ENCODE results near the gene RAD51B. TPM values are rescaled to one million over a fixed set of nuclear protein-coding genes. Genes with fewer than 3 reads are reported as not detected.
A peak's percentile ranks its signal among the peaks of the same experiment; 100 is the strongest.

Gene RAD51B
- total and polyA plus RNA-seq, 8 donors: 10.8 to 18.3 (median 14.1) TPM

- Histone ChIP-seq H3K4me3 (no peak overlapping the region), H3K4me1 (peaks cover 0 to 4% of the 10 kb centered on the region in 2 donors), H3K27me3 (no peaks in the 10 kb centered on the region), H3K27ac (no peak overlapping the region), H3K9me3 (no peaks in the 10 kb centered on the region), H3K36me3 (no peaks in the 10 kb centered on the region)
- TF ChIP-seq CTCF (IDR thresholded peaks at IDR 0.05): no peak
- intact Hi-C loops (cut with DNase I): no loop called here
- DNase-seq (no peak), ATAC-seq (no peak)
Observed at GRCh38 chr14:68158640-68159039, 339.1 kb downstream of the RAD51B start.

- no peak for TF ChIP-seq CTCF (IDR thresholded peaks at IDR 0.05)
- Histone ChIP-seq H3K27ac (no peak overlapping the region), H3K4me3 (no peak overlapping the region), H3K4me1 (peaks cover 5 to 7% of the 10 kb centered on the region in 2 donors), H3K36me3 (no peaks in the 10 kb centered on the region), H3K27me3 (no peaks in the 10 kb centered on the region), H3K9me3 (no peaks in the 10 kb centered on the region)
- DNase-seq (no peak), ATAC-seq (no peak)
- intact Hi-C loops (cut with DNase I): no loop called here
Observed at GRCh38 chr14:68159701-68160633, 340.4 kb downstream of the RAD51B start.

- no peak overlapping the region for H3K4me3 ChIP-seq
- ATAC-seq (no peak), DNase-seq (no peak)
- intact Hi-C loops (cut with DNase I): no loop called here
- no peak for TF ChIP-seq CTCF (IDR thresholded peaks at IDR 0.05)
- H3K27me3 ChIP-seq: no peaks in the 10 kb centered on the region
- no peak overlapping the region for H3K27ac ChIP-seq
- H3K4me1 ChIP-seq: peaks cover 9 to 11% of the 10 kb centered on the region in 2 donors
- no peaks in the 10 kb centered on the region for H3K9me3 ChIP-seq
- no peaks in the 10 kb centered on the region for H3K36me3 ChIP-seq
Observed at GRCh38 chr14:68160779-68161546, 341.4 kb downstream of the RAD51B start.

- Histone ChIP-seq H3K4me3 (no peak overlapping the region), H3K9me3 (no peaks in the 10 kb centered on the region), H3K27ac (no peak overlapping the region), H3K36me3 (no peaks in the 10 kb centered on the region), H3K27me3 (no peaks in the 10 kb centered on the region), H3K4me1 (peaks cover 9 to 11% of the 10 kb centered on the region in 2 donors)
- no peak for ATAC-seq
- no peak for TF ChIP-seq CTCF (IDR thresholded peaks at IDR 0.05)
- DNase-seq: no peak
- intact Hi-C loops (cut with DNase I): no loop called here
Observed at GRCh38 chr14:68162887-68163286, 343.3 kb downstream of the RAD51B start.

- ATAC-seq: peak; percentile 71
Observed at GRCh38 chr14:68164711-68165113, 345.1 kb downstream of the RAD51B start.

More at GRCh38 chr14:68164711-68165113, 345.1 kb downstream of the RAD51B start:
- no peak overlapping the region for H3K4me3 ChIP-seq
- no peak for TF ChIP-seq CTCF (IDR thresholded peaks at IDR 0.05)
- H3K27ac ChIP-seq: peak overlapping the region in 1 of 2 donors; percentile 51
- no peaks in the 10 kb centered on the region for H3K9me3 ChIP-seq
- H3K36me3 ChIP-seq: no peaks in the 10 kb centered on the region
- H3K27me3 ChIP-seq: no peaks in the 10 kb centered on the region
- peaks cover 7 to 9% of the 10 kb centered on the region in 2 donors for H3K4me1 ChIP-seq
- intact Hi-C loops (cut with DNase I): no loop called here
- DNase-seq: no peak

All from left lung (tissue), 10 donors.